Measurements from ENCODE around the gene SLC29A1.

The SLC29A1 gene

GRCh38 chr6:44272999-44273566 lies 49.7 kb downstream of the SLC29A1 start:
- Histone ChIP-seq H3K9ac (ENCODE audit: low read length) (no peak overlapping the region), H4K91ac (ENCODE audit: low read depth, low read length) (no peak overlapping the region), H3K18ac (ENCODE audit: low read length) (no peak overlapping the region), H2BK120ac (ENCODE audit: insufficient read depth, low read length, poor library complexity) (no peak overlapping the region), H2BK12ac (ENCODE audit: low read length) (no peak overlapping the region), H3K79me1 (ENCODE audit: low read length) (no peaks in the 10 kb centered on the region), H3K27me3 (ENCODE audit: insufficient read depth, low read length) (peaks cover 29% of the 10 kb centered on the region), H3K4ac (ENCODE audit: low read depth, low read length) (no peak overlapping the region), H3K9me3 (ENCODE audit: insufficient read depth, low read depth, low read length) (no peaks in the 10 kb centered on the region), H2BK5ac (ENCODE audit: low read depth, low read length, poor library complexity) (no peak overlapping the region), H3K4me3 (ENCODE audit: low read depth, low read length) (no peak overlapping the region), H3K4me1 (ENCODE audit: control insufficient read depth in 1 of 2, insufficient read depth in 2 of 2, low read length in 2 of 2) (no peaks in the 10 kb centered on the region), H3K23ac (ENCODE audit: low read length) (no peak overlapping the region), H3K27ac (ENCODE audit: low read depth, low read length) (no peak overlapping the region), H4K12ac (ENCODE audit: low read depth, low read length) (no peak overlapping the region), H2AFZ (ENCODE audit: insufficient read depth, low read length, poor library complexity) (no peak overlapping the region), H3K14ac (ENCODE audit: low read length) (no peak overlapping the region), H4K8ac (ENCODE audit: low read depth, low read length) (no peak overlapping the region), H2AK5ac (ENCODE audit: low read length) (no peak overlapping the region), H3K36me3 (ENCODE audit: control insufficient read depth in 1 of 2, insufficient read depth in 2 of 2, low read length in 2 of 2) (no peaks in the 10 kb centered on the region), H3K4me2 (ENCODE audit: low read length) (no peak overlapping the region), H3K79me2 (ENCODE audit: control insufficient read depth, insufficient read depth, low read length, poor library complexity) (no peaks in the 10 kb centered on the region)
- WGBS (ENCODE audit: extremely low coverage, insufficient coverage, insufficient read length) = no CpG with 5 or more reads among the region's 23 CpGs
- DNase-seq = peak in 1 of 2 donors; percentile 47

DNA sequence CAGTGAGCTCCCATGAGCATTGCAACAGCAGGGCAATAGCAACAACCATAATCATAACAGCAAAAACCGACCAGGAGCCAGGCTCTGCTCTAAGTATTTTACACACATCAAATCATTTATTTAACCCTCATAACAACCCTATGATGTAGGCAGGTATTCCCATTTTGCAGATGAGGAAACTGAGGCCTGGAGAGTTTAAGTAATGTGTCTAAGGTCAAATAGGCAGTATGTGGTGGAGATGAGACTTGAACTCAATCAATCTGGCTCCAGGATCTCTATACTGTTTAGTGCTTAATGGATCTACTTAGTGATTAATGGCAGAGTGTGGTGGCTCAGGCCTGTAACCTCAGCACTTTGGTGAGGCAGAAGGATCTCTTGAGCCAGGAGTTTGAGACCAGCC lies 50.2 kb downstream of the SLC29A1 start:
- no peak for DNase-seq
- H3K9me3 ChIP-seq (ENCODE audit: insufficient read depth, low read depth, low read length) = no peaks in the 10 kb centered on the region
- peaks cover 25% of the 10 kb centered on the region for H3K27me3 ChIP-seq (ENCODE audit: insufficient read depth, low read length)

DNA sequence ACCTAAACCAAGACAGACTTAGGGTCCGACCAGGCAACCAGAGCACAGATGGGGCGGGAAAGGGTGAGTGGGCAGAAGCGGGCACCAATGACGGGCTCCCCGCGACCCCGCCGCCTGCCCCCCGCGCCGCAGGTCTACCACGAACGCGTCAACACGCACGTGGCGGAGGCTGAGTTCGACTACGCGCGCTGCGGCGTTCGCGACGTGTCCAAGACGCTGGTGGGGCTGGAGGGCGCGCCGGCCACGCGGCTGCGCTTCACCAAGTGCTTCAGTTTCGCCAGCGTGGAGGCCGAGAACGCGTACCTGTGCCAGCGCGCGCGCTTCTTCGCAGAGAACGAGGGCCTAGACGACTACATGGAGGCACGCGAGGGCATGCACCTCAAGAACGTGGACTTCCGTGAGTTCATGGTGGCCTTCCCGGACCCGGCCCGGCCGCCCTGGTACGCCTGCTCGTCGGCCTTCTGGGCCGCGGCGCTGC lies 51.9 kb downstream of the SLC29A1 start:
- Histone ChIP-seq H3K4ac (ENCODE audit: low read depth, low read length) (no peak overlapping the region), H3K4me3 (ENCODE audit: low read depth, low read length) (no peak overlapping the region), H2AK5ac (ENCODE audit: low read length) (no peak overlapping the region), H4K12ac (ENCODE audit: low read depth, low read length) (no peak overlapping the region), H4K91ac (ENCODE audit: low read depth, low read length) (no peak overlapping the region), H2BK120ac (ENCODE audit: insufficient read depth, low read length, poor library complexity) (no peak overlapping the region), H3K14ac (ENCODE audit: low read length) (no peak overlapping the region), H3K79me2 (ENCODE audit: control insufficient read depth, insufficient read depth, low read length, poor library complexity) (no peaks in the 10 kb centered on the region), H3K9me3 (ENCODE audit: insufficient read depth, low read depth, low read length) (no peaks in the 10 kb centered on the region), H3K23ac (ENCODE audit: low read length) (no peak overlapping the region), H2BK12ac (ENCODE audit: low read length) (no peak overlapping the region), H3K4me2 (ENCODE audit: low read length) (no peak overlapping the region), H4K8ac (ENCODE audit: low read depth, low read length) (no peak overlapping the region), H3K79me1 (ENCODE audit: low read length) (no peaks in the 10 kb centered on the region), H2AFZ (ENCODE audit: insufficient read depth, low read length, poor library complexity) (no peak overlapping the region), H3K18ac (ENCODE audit: low read length) (no peak overlapping the region), H3K9ac (ENCODE audit: low read length) (no peak overlapping the region), H3K36me3 (ENCODE audit: control insufficient read depth in 1 of 2, insufficient read depth in 2 of 2, low read length in 2 of 2) (no peaks in the 10 kb centered on the region), H3K27ac (ENCODE audit: low read depth, low read length) (no peak overlapping the region), H3K27me3 (ENCODE audit: insufficient read depth, low read length) (peaks cover 9% of the 10 kb centered on the region), H3K4me1 (ENCODE audit: control insufficient read depth in 1 of 2, insufficient read depth in 2 of 2, low read length in 2 of 2) (no peaks in the 10 kb centered on the region), H2BK5ac (ENCODE audit: low read depth, low read length, poor library complexity) (no peak overlapping the region)
- DNase-seq = no peak
- WGBS (ENCODE audit: extremely low coverage, insufficient coverage, insufficient read length) = no CpG with 5 or more reads among the region's 59 CpGs

More for the DNA sequence above, 50.2 kb downstream of the SLC29A1 start:
- H3K14ac ChIP-seq (ENCODE audit: low read length) = no peak overlapping the region
- H2BK120ac ChIP-seq (ENCODE audit: insufficient read depth, low read length, poor library complexity) = no peak overlapping the region
- H4K12ac ChIP-seq (ENCODE audit: low read depth, low read length) = no peak overlapping the region
- H3K79me2 ChIP-seq (ENCODE audit: control insufficient read depth, insufficient read depth, low read length, poor library complexity) = no peaks in the 10 kb centered on the region
- no peak overlapping the region for H3K4me2 ChIP-seq (ENCODE audit: low read length)
- H2BK12ac ChIP-seq (ENCODE audit: low read length) = no peak overlapping the region
- H3K4ac ChIP-seq (ENCODE audit: low read depth, low read length) = no peak overlapping the region
- H2AFZ ChIP-seq (ENCODE audit: insufficient read depth, low read length, poor library complexity) = no peak overlapping the region
- H3K4me3 ChIP-seq (ENCODE audit: low read depth, low read length) = no peak overlapping the region
- no peak overlapping the region for H3K18ac ChIP-seq (ENCODE audit: low read length)
- H3K27ac ChIP-seq (ENCODE audit: low read depth, low read length) = no peak overlapping the region
- no peaks in the 10 kb centered on the region for H3K36me3 ChIP-seq (ENCODE audit: control insufficient read depth in 1 of 2, insufficient read depth in 2 of 2, low read length in 2 of 2)
- no peak overlapping the region for H3K23ac ChIP-seq (ENCODE audit: low read length)
- H2BK5ac ChIP-seq (ENCODE audit: low read depth, low read length, poor library complexity) = no peak overlapping the region
- no peak overlapping the region for H3K9ac ChIP-seq (ENCODE audit: low read length)
- no peaks in the 10 kb centered on the region for H3K4me1 ChIP-seq (ENCODE audit: control insufficient read depth in 1 of 2, insufficient read depth in 2 of 2, low read length in 2 of 2)
- no peaks in the 10 kb centered on the region for H3K79me1 ChIP-seq (ENCODE audit: low read length)
- H4K8ac ChIP-seq (ENCODE audit: low read depth, low read length) = no peak overlapping the region
- no CpG with 5 or more reads among the region's 1 CpG for WGBS (ENCODE audit: extremely low coverage, insufficient coverage, insufficient read length)
- no peak overlapping the region for H4K91ac ChIP-seq (ENCODE audit: low read depth, low read length)
- H2AK5ac ChIP-seq (ENCODE audit: low read length) = no peak overlapping the region

DNA sequence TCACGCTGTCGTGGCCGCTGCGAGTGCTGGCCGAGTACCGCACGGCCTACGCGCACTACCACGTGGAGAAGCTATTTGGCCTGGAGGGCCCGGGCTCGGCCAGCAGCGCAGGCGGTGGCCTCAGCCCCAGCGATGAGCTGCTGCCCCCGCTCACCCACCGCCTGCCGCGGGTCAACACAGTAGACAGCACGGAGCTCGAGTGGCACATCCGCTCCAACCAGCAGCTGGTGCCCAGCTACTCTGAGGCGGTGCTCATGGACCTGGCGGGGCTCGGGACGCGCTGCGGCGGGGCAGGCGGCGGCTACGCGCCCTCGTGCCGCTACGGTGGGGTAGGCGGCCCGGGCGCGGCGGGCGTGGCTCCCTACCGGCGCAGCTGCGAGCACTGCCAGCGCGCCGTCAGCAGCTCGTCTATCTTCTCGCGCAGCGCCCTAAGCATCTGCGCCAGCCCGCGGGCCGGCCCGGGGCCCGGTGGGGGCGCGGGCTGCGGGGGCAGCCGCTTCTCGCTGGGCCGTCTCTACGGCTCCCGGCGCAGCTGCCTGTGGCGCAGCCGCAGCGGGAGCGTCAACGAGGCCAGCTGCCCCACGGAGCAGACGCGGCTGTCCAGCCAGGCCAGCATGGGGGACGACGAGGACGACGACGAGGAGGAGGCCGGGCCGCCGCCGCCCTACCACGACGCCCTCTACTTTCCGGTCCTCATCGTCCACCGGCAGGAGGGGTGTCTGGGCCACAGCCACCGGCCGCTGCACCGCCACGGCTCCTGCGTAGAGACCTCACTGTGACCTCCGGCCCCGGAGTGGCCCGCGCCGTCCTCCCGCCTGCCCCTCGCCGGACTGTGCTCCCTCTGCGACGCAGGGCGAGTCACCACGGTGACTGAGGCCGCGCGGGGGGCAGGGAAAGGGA lies 52.6 kb downstream of the SLC29A1 start:
- Histone ChIP-seq H3K14ac (ENCODE audit: low read length) (no peak overlapping the region), H2BK12ac (ENCODE audit: low read length) (no peak overlapping the region), H2AK5ac (ENCODE audit: low read length) (no peak overlapping the region), H2BK5ac (ENCODE audit: low read depth, low read length, poor library complexity) (no peak overlapping the region), H3K36me3 (ENCODE audit: control insufficient read depth in 1 of 2, insufficient read depth in 2 of 2, low read length in 2 of 2) (no peaks in the 10 kb centered on the region), H3K79me1 (ENCODE audit: low read length) (no peaks in the 10 kb centered on the region), H3K23ac (ENCODE audit: low read length) (no peak overlapping the region), H2AFZ (ENCODE audit: insufficient read depth, low read length, poor library complexity) (no peak overlapping the region), H2BK120ac (ENCODE audit: insufficient read depth, low read length, poor library complexity) (no peak overlapping the region), H3K9me3 (ENCODE audit: insufficient read depth, low read depth, low read length) (no peaks in the 10 kb centered on the region), H3K4ac (ENCODE audit: low read depth, low read length) (no peak overlapping the region), H3K27ac (ENCODE audit: low read depth, low read length) (no peak overlapping the region), H3K79me2 (ENCODE audit: control insufficient read depth, insufficient read depth, low read length, poor library complexity) (no peaks in the 10 kb centered on the region), H3K4me1 (ENCODE audit: control insufficient read depth in 1 of 2, insufficient read depth in 2 of 2, low read length in 2 of 2) (no peaks in the 10 kb centered on the region), H3K27me3 (ENCODE audit: insufficient read depth, low read length) (peaks cover 5% of the 10 kb centered on the region), H4K8ac (ENCODE audit: low read depth, low read length) (no peak overlapping the region), H3K9ac (ENCODE audit: low read length) (no peak overlapping the region), H3K4me2 (ENCODE audit: low read length) (no peak overlapping the region), H3K4me3 (ENCODE audit: low read depth, low read length) (no peak overlapping the region), H4K91ac (ENCODE audit: low read depth, low read length) (no peak overlapping the region), H3K18ac (ENCODE audit: low read length) (no peak overlapping the region), H4K12ac (ENCODE audit: low read depth, low read length) (no peak overlapping the region)
- peak in 1 of 2 donors; percentile 17 for DNase-seq
- no CpG with 5 or more reads among the region's 109 CpGs for WGBS (ENCODE audit: extremely low coverage, insufficient coverage, insufficient read length)
